Activated CD4-positive, CD25-positive, alpha-beta regulatory T cell (primary cell): ENCODE results near the gene ARPC1A.
"Not testable (repeated sequence)": the region's sequence is repeated elsewhere in the genome, so short reads cannot be mapped to it uniquely, and the experiment has no call there.

Experiments
- DNase-seq, 4 experiments: peaks; one replicate each; lab custom pipeline; 2025; lab: John Stamatoyannopoulos, UW

The ARPC1A gene

DNA sequence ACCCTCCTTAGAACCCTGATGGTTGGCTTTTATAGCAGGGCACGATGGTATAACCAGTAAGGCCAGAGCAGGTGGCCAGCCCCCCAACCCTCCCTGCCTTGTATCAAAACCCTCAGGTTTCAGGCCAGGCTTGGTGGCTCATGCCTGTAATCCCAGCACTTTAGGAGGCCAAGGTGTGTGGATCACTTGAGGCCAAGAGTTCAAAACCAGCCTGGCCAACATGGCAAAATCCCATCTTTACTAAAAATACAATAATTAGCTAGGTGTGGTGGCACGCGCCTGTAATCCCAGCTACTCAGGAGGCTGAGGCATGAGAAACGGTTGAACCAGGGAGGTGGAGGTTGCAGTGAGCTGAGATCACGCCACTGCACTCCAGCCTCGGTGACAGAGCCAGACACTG lies 3.0 kb upstream of the ARPC1A start:
- not testable (repeated sequence) for DNase-seq

DNA sequence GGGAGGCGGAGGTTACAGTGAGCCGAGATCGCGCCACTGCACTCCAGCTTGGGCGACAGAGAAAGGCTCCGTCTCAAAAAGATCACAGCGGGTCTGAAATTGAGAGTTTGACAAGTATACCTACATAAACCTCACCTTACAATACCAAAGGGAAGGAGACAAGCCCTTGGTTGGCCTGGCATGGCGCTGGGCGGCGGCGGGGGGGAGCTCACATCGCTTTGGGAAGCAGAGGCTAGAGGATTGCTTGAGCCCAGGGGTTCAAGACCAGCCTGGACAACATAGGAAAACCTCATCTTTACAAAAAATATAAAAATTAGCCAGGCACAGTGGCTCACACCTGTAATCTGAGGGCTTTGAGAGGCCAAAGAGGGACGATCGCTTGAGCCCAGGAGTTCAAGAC lies 1.1 kb upstream of the ARPC1A start:
- no peak for DNase-seq

DNA sequence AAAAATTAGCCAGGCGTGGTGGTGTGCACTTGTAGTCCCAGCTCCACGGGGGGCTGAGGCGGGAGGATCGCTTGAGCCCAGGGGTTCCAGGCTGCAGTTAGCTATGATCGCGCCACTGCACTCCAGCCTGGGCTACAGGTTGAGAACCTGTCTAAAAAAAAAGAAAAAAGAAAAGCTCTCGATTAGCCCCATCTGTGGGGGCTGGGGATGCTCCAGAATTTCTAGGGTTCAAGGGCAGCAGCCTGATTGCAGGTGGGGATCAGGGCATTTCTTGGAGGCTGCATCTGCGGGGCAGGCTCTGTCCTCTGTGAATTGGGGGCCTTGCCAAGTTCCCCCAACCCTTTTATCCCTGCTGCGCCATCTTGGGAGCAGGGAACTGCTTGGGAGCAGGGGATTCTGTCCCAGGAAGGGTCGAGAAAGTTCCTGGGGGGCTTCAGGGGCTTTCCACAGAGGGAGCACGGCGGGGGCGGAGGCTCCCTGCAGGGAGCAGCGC lies 651 bp upstream of the ARPC1A start:
- DNase-seq, result no peak

DNA sequence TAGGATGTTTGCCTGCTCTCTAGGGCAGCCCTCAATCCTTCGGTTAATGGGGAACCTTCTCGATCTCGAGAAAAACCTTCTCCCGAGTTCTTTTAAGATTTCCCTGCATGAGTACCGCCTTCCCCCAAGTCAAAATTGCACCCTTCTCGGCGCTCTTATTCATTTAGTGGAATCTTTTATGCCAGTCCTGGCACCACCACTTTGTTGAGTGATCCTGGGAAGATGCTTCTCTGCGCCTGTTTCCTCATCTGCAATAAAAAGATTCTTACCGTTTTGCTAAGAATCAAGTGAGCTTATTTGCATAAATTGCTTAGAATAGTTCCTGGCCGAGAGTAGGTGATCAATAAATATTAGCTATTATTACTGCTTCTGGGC lies 697 bp downstream of the ARPC1A start:
- DNase-seq, result no peak

DNA sequence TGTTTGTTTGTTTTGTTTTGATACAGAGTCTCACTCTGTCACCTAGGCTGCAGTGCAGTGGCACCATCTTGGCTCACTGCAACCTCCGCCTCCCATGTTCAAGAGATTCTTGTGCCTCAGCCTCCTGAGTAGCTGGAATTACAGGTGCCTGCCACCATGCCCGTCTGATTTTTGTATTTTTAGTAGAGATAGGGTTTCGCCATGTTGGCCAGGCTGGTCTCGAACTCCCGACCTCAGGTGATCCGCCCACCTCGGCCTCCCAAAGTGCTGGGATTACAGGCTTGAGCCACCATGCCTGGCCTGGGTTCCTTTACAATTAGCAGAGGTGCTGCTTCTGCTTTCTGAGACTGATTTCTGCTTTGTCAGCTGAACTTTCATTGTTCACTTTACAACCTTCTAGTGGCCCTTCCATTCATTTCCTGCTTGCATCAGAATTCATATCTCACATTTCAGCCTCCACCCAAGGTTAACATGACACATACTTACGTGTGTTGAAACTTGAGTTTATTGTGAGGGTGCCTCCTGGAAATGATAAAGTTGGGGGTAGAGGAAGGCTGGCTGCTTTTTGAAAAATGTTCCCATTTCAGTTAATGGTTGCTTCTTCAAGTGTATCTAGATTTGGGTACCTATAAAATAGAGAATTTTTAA lies 4.7 kb downstream of the ARPC1A start:
- DNase-seq, result not testable (repeated sequence)

DNA sequence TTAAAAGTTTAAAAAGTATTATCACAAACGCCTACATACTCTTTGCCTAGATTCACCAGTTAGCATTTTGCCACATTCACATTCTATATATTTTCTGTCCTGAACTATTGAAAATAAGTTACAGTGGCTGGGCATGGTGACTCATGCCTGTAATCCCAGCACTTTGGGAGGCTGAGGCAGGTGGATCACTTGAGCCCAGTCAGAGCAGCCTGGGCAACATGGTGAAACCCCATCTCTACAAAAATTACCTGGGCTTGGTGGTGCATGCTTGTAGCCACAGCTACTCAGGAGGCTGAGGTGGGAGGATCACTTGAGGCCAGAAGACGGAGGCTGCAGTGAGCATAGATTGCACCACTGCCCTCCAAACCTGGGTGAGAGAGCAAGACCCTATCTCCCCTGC lies 5.3 kb downstream of the ARPC1A start:
- DNase-seq, result no peak

DNA sequence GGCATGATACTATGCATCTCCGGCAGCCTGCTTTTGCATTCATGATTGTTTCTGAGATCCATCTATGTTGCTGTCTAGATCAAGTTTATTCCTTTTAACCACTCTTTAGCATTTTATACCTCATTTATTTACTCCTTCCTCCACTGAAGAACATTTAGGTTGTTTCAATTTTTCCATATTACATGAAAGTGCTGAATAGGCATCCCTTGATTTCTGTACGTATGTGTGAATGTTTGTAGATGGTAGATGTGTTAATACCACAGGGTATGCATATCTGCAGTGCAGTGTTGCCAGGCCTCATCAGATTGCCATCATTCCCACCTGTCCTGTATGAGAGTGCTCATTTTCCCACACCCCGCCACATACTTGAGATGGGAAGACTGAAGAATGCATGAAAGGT lies 13.9 kb downstream of the ARPC1A start:
- DNase-seq, result no peak

DNA sequence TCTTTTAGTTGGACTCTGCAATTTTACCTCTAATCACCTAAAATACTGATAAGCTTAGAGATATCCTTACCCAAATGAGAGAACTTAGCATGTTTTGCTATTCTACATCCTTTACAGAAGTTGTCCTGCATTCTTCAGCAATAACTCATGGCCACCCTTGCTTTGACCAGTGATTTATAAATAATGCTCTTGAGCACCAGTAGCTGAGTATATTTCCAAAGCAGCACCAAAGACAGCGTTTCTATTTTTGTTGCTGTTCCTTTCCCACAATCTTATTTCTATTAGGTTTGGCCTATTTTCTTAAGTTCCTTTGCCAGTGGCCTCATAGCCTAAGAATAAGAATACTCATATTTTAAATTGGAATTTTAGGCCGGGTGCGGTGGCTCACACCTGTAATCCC lies 15.0 kb downstream of the ARPC1A start:
- no peak for DNase-seq

DNA sequence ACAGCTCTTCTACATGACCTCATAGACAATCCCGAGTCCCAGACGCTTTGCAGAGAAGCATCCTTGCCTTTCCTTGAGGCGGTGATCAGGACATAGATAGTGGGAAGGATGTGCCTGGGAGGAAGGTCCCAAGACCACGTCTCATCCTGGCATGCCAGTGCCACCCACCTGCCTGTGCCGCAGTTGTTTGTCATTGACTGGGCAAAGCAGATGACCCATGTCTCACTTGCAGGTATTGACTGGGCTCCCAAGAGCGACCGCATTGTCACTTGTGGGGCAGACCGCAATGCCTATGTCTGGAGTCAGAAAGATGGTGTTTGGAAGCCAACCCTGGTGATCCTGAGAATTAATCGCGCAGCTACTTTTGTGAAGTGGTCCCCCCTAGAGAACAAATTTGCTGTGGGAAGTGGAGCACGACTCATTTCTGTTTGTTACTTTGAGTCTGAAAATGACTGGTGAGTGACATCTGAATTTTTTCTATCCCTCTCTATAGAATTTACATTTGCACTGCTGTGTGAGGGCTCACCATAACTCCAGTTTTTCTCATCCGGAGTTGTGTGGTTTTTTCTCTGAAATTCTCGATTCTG lies 18.5 kb downstream of the ARPC1A start:
- DNase-seq, result no peak

DNA sequence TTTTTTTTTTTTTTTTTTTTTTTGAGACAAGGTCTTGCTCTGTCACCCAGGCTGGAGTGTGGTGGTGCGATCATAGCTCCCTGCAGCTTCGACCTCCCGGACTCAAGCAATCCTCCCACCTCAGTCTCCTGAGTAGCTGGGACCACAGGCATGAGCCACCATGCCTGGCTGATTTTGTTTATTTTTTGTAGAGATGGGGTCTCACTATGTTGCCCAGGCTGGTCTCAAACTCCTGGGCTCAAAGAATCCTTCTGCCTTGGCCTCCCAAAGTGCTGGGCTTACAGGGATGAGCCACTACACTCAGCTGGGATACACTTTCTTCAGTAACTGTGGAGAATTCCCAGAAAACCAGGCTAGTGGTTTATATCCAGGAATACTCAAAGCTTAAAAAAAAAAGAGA lies 24.9 kb downstream of the ARPC1A start:
- DNase-seq, result not testable (repeated sequence)

DNA sequence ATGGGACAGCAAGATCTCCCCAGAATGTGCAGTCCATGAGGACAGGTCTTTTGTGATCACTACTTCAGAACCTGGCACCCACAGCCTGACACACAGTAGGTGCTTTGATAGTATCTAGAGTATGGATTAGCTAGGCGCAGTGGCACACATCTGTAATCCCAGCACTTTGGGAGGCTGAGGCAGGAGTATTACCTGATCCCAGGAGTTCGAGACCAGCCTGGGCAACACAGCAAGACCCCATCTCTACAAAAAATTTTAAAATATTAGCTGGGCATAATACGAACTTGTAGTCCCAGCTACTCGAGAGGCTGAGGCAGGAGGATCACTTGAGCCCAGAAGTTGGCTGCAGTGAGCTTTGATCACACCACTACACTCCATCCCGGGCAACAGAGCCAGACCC lies 26.5 kb downstream of the ARPC1A start:
- no peak for DNase-seq

DNA sequence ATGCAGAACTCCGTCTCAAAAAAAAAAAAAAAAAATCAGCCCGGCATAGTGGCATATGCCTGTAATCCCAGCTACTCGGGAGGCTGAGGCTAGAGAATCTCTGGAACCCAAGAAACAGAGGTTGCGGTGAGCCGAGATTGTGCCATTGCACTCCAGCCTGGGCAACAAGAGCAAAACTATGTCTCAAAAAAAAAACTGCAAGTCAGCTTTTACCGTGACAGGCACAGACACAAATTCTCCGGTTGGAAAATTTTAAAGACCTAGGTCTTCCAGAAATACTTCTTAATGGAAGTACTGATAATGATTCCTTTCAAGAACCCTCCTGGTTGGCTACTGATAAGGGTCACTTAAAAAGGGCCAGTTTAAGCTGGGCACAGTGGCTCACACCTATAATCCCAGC lies 29.4 kb downstream of the ARPC1A start:
- no peak for DNase-seq

DNA sequence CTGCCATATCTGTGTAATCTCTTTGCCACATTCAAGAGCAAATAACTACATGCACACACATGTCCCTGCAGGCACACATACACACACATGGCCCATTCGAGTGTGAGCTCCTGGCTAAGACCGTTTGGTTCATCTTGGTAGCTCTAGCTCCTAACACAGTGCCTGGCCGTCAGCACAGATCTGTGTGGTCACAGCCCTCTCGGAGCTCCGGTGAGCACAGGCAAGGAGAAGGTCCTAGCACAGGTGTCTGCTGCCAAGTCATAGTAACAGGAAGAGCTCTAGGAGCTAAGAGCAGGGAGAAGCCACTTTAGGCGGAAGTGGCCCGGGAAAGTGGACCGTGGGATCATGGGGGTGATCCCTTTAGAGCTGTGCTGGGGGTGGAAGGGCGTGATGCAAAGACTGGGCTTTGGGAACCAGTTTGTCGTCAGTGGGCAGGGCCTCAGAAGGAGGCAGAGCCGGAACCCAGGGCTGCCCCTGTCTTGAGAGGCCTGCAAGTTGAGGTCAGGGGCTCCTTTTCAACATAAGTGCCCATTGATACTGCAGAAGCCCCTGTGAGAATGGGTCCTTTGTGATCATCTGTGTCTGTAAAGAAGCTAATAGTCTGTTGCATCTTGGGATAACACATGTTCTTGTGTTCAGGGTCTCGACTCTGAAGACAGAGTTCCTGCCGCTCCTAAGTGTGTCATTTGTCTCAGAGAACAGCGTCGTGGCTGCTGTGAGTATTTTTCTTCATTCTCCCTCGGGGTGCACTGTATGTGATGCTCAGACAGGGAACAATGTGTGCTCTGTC lies 32.2 kb downstream of the ARPC1A start:
- no peak for DNase-seq

DNA sequence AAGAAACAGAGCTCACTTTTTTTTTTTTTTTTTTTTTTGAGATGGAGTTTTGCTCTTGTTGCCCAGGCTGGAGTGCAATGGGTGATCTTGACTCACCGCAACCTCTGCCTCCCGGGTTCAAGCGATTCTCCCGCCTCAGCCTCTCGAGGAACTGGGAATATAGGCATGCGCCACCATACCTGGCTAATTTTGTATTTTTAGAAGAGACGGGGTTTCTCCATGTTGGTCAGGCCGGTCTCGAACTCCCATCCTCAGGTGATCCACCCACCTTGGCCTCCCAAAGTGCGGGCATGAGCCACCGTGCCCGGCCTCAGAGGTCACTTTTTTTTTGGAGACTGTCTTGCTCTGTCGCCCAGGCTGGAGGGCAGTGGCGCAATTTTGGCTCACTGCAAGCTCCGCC lies 32.8 kb downstream of the ARPC1A start:
- DNase-seq, result not testable (repeated sequence)

DNA sequence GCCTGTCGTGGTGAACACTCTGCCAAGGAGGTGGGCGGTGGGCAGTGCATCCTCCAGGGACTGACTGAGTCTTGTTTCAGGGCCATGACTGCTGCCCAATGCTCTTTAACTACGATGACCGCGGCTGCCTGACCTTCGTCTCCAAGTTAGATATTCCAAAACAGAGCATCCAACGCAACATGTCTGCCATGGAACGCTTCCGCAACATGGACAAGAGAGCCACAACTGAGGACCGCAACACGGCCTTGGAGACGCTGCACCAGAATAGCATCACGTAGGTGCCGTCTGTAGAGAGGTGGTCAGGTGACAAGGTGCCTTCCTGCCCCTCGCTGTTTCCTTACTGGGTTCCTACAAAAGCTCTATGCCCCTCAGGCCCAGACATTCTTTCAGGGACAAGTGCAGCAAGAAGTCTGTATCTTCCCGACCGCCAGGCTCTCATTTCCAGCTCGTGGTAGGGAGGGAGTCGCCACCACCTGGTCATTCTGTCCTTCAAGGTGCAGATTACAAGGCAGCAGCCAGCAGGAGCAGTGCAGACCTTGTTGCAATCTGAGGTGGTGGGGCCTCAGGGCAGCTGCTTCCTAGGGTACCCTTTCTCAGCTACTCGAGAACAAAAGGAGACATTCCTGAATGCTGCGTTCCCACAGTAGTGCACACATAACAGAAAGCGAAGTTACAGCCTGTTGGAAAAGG lies 33.9 kb downstream of the ARPC1A start:
- no peak for DNase-seq

DNA sequence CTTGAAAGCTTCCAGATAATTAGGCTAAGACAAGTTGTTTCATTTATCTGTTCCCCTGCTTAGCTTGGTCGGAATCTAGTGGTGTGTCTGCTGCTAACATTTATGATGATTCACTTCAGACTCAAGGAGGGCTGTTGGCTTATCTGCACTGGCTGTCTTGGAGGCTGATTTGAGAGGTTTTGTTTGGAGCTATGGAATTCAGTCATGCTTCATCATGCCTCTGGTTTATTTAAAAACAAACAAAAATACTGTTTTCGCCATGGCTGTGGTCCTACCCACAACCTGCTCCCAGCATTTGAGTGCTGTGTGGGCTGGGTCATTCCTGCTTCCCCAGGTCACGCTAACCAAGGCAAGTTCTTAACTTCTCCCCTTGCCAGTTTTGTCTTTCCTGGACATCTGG lies 37.1 kb downstream of the ARPC1A start:
- DNase-seq, result no peak

DNA sequence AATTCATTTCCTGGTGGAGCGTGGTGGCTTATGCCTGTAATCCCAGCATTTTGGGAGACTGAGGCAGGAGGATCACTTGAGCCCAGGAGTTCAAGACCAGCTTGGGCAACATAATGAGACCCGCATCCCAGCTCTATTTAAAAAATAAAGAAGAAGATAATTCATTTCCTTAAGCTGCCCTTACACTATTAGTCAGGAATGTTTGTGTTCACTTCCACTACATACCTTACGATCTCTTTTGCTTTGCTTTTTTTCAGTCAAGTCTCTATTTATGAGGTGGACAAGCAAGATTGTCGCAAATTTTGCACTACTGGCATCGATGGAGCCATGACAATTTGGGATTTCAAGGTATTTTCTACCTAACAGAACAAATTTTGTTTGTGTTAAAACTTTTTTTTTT lies 37.6 kb downstream of the ARPC1A start:
- DNase-seq, result no peak

DNA sequence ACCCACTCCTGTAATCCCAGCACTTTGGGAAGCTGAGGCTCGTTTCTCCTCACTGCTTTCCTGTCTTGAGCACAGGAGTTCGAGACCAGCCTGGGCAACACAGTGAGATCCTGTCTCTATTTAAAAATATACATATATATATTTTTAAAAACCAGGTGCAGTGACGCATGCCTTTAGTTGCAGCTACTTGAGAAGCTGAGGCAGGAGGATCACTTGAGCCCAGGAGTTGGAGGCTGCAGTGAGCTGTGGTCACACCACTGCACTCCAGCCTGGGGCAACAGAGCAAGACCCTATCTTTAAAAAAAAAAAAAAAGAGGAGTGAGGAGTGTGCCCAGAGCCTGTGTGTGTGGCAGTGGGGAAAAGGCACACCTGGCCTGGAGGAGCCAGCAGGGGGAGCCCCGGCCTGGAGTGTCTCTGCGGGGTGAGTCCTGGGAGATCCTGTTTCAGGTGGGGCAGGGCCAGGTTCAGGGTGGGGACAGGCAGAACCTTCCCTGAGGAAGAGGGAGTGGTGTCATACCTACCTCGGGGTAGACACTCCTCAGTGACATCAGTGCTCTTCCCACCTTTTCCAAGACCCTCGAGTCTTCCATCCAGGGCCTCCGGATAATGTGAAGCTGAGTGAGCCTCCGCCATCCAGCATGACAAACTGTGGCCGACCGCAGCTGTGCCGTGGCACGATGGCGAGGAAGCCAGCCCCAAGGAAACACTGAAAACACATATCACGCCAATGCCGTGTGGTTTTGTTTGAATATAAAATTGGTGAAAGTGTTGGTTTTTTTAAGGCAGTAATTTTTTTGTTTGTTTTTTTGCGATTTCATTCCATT lies 39.8 kb downstream of the ARPC1A start:
- peak; percentile 21 to 52 (median 33) for DNase-seq

DNA sequence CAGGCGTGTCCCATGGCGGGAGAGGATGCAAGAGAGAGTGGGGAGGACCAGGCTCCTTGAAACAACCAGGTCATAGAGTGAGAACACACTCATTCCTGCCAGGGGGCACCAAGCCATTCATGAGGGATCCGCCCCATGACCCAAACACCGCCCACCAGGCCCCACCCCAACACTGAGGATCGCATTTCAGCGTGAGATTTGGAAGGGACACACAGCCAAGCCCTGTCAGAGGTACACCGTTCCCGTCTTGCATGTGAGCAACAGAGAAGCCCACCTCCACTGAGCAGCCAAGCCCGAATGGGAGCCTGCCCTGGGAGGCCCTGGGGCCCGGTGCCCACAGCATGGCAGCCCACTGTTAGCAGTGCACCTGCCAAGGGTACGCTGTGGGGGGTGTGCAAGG lies 40.9 kb downstream of the ARPC1A start:
- DNase-seq, result no peak

DNA sequence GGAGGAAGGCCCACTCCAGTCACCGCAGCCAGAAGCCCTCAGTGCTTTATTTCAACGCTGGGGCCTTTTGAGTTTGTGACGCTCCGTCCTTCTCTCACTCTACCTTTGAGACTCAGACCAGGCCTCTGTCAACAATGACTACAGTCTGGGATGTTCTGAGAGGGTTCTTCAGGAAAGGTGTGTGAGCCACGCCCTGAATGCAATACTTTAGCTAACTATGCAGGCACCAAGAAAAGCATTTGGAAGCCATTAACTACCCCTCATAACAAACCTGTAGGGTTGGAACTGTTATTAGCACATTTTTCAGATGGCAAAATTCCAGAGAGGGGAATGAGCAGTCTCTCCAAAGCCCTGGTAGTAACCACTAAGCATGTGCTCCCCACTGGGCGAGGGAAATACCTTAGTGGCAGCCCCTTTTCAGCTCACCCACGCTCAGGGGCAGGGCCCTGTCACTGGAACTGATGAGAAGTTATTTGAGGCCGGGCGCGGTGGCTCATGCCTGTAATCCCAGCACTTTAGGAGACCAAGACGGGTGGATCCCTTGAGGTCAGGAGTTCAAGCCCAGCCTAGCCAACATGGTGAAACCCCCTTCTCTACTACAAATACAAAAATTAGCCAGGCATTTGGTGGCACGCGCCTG lies 43.2 kb downstream of the ARPC1A start:
- DNase-seq, result no peak

DNA sequence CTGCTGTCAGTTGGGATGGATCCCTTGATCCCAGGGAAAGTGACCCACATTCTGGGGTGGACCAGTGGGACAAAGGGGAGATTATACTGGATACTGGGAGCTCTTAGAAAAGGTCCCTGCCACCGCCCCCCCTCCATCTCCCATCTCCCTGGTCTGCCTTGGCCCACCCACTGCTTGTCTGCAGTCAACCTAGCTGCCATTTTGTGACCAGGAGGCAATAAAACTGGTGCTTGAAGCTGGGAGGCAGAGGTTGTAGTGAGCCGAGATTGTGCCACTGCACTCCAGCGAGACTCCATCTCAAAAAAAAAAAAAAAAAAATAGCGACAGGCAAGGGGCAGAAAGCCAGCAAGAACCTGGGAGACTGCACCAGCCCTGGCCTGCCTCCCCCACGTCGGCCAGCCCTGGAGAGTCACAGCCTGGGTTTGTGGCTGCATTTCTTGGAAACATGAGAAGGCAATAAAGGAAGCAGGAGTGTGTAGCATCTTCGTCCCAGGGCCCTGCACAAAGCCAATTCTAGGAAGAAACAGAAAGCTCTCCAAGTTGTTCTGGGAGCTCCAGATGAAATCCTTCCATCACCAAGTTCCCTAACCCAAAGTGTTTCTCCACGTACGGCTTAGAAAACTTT lies 44.2 kb downstream of the ARPC1A start:
- DNase-seq, result no peak
